ENCODE data around the gene FAM131A.

FAM131A gene

GRCh38 chr3:184353546-184353941, 16.1 kb downstream of the FAM131A start:
- Histone ChIP-seq H3K4me3 (no peak overlapping the region), H3K36me3 (peaks cover 81% of the 10 kb centered on the region), H3K27ac (no peak overlapping the region), H3K9me3 (no peaks in the 10 kb centered on the region), H3K9ac (no peak overlapping the region), H4K20me1 (no peaks in the 10 kb centered on the region), H3K4me2 (no peak overlapping the region), H3K4me1 (no peaks in the 10 kb centered on the region), H3K27me3 (no peaks in the 10 kb centered on the region)
- no peak for TF ChIP-seq Cebpa-rat (IDR thresholded peaks at IDR 0.05)

- H3K9ac ChIP-seq, result no peak overlapping the region
Observed at GRCh38 chr3:184354121-184354728, 16.8 kb downstream of the FAM131A start.

GRCh38 chr3:184354754-184355153, 17.4 kb downstream of the FAM131A start:
- Histone ChIP-seq H3K9ac (no peak overlapping the region), H3K4me3 (no peak overlapping the region), H3K27ac (no peak overlapping the region), H3K9me3 (no peaks in the 10 kb centered on the region), H3K36me3 (peaks cover 77% of the 10 kb centered on the region), H3K4me2 (no peak overlapping the region), H3K27me3 (no peaks in the 10 kb centered on the region), H4K20me1 (no peaks in the 10 kb centered on the region), H3K4me1 (no peaks in the 10 kb centered on the region)
- TF ChIP-seq Cebpa-rat (IDR thresholded peaks at IDR 0.05), result no peak

More at GRCh38 chr3:184354121-184354728, 16.8 kb downstream of the FAM131A start:
- Histone ChIP-seq H3K36me3 (peaks cover 82% of the 10 kb centered on the region), H3K4me1 (no peaks in the 10 kb centered on the region), H3K4me3 (no peak overlapping the region), H3K4me2 (no peak overlapping the region), H3K27ac (no peak overlapping the region), H3K27me3 (no peaks in the 10 kb centered on the region), H3K9me3 (no peaks in the 10 kb centered on the region), H4K20me1 (no peaks in the 10 kb centered on the region)
- TF ChIP-seq Cebpa-rat (IDR thresholded peaks at IDR 0.05), result no peak

DNA sequence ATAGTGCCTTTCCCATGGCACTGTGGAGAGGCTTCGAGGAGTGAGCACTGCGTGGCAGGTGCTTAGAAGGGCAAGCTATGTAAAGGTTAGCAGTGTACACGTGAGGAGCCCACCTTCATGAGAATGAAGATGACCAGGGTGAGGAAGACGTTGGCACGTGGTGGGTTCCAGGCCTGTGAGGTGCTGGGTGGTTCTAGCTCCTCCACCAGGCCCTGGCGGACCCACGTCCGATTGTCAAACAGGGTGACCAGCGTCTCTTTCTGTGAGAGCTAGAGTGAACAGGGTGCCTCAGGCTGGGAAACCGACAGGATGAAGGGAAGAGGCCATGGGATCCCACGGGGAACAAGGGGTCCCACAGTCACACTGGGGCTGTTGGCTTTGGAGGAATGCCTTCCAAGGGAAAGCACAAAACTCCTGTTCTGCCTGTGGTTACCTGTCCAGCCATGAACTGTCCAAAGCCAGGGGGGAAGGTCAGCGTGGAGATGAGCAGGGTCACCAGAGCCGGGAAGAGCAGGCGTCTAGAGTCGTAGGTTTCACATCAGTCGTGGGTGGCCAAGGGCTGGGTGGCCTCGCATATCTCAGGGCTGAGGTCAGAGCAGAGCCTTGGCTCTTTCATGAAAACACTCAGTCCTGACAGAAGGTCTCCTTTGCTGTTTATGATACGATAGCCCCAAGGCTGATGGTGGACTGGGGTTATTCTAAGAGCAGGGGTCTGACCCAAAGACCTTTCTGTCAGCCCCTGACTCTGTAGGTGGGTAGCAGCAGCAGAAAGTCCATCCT, 18.1 kb downstream of the FAM131A start:
- Histone ChIP-seq H3K36me3 (peaks cover 72% of the 10 kb centered on the region), H3K9me3 (no peaks in the 10 kb centered on the region), H3K4me3 (no peak overlapping the region), H3K27ac (no peak overlapping the region), H3K27me3 (no peaks in the 10 kb centered on the region), H3K4me2 (no peak overlapping the region), H4K20me1 (peaks cover 4% of the 10 kb centered on the region; the same call in 1 of the 2 replicates), H3K4me1 (peaks cover 6% of the 10 kb centered on the region), H3K9ac (no peak overlapping the region)
- TF ChIP-seq Cebpa-rat (IDR thresholded peaks at IDR 0.05), result no peak

DNA sequence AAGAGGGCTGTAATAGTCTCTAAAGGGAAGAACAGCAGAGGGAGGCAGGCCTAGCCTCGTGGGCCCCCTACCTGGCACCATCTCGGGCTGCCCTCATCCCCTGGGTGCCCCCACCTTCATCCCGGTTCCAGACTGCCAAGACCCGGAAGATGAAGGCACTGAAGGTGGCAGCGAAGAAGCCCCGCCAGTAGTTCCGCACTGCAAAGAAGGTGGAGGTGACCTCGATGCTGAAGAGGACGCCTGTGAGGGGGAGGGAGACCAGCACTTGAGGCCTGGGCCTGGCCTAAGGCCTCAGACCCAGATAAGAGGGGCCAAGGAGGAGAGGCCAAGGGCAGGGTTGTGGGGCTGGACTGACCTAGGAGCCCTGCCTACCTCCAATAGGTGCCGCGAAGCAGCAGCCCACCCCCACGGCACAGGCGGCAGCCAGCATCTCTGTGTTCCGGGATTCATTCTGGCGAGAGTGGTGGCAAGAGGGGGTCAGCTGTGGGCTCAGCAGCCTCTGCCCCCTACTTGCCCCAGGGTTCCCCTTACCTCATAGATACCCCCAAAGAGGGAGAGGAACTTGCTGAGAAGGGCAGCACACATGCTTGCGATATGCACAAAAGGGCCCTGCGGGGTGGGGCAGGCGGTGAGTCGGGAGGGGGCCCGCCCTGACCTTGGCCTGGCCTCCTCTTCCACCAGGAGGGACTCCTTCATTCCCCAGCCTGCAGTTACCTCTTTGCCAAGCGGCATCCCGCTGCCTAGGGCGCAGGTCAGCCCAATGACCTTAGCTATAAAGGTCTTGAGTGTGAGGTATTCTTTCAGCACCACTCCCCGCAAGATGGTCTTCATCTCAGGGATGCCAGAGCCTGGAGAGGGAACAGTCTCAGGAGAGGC, 20.1 kb downstream of the FAM131A start:
- H4K20me1 ChIP-seq, result peaks cover 5% of the 10 kb centered on the region; the same call in 1 of the 2 replicates
- no peak overlapping the region for H3K4me3 ChIP-seq
- TF ChIP-seq Cebpa-rat (IDR thresholded peaks at IDR 0.05), result no peak
- no peaks in the 10 kb centered on the region for H3K9me3 ChIP-seq
- no peak overlapping the region for H3K27ac ChIP-seq
- no peak overlapping the region for H3K4me2 ChIP-seq
- H3K27me3 ChIP-seq, result no peaks in the 10 kb centered on the region
- H3K36me3 ChIP-seq, result peaks cover 54% of the 10 kb centered on the region
- H3K4me1 ChIP-seq, result peaks cover 13% of the 10 kb centered on the region
- no peak overlapping the region for H3K9ac ChIP-seq

DNA sequence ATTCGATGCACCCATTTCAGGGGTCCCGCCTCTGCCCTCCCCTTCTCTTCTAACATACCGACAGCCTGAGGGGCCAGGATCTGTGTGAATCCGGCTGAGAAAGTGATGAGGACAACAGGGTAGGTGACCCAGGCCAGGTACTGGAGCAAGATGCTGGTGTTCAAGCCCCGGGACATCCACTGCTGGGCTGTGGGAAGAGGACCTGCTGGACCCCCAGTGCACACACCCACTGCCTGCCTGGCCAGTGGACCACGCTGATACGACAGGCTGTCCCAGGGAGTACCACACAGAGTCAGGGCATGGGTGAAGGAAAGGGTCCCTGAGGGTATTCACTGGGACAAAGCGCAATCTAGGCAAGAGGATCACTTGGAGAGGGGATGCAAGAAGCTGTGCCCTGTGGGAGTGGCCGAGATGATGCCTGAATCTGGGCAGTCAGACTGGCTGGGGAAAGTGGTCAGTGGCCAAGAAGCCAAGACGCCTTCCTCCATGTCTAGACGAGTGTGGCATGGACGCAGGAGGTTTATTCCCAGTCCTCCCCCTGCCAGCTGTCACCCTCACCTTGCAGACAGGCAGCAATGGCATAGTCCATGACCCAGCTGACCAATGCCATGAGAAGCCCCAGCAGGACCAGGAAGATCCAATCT, 20.8 kb downstream of the FAM131A start:
- peaks cover 47% of the 10 kb centered on the region for H3K36me3 ChIP-seq

GRCh38 chr3:184358921-184359350, 21.5 kb downstream of the FAM131A start:
- no peak for TF ChIP-seq Cebpa-rat (IDR thresholded peaks at IDR 0.05)
- Histone ChIP-seq H3K4me1 (peaks cover 15% of the 10 kb centered on the region), H3K27me3 (no peaks in the 10 kb centered on the region), H4K20me1 (peaks cover 5% of the 10 kb centered on the region; the same call in 1 of the 2 replicates), H3K36me3 (peaks cover 40% of the 10 kb centered on the region), H3K9ac (no peak overlapping the region), H3K4me3 (no peak overlapping the region), H3K27ac (no peak overlapping the region), H3K4me2 (no peak overlapping the region), H3K9me3 (no peaks in the 10 kb centered on the region)

More for the DNA sequence above, 20.8 kb downstream of the FAM131A start:
- Histone ChIP-seq H3K4me1 (peaks cover 13% of the 10 kb centered on the region), H3K4me3 (no peak overlapping the region), H3K27me3 (no peaks in the 10 kb centered on the region), H3K4me2 (no peak overlapping the region), H3K27ac (no peak overlapping the region), H3K9ac (no peak overlapping the region), H4K20me1 (peaks cover 5% of the 10 kb centered on the region; the same call in 1 of the 2 replicates), H3K9me3 (no peaks in the 10 kb centered on the region)
- TF ChIP-seq Cebpa-rat (IDR thresholded peaks at IDR 0.05), result no peak

DNA sequence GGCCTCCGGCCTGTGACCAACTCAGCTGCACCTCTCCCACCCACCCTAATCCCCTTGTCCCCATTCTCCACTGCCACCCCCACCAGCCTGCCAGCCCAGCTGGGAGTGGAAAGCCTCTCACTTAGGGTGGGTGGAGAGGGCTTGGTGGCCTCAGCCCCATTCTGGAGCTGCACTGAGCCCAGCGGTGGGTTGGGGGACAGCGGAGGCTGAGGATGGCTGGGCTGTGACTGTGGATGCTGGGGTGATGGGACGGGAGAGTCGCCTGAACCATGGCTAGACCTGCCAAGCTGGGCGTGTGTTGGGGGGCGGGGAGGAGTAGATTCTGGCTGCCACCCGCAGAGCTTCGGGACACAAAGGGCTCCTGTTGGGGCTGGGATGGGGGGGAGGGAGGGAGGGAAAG, 22.2 kb downstream of the FAM131A start:
- TF ChIP-seq Cebpa-rat (IDR thresholded peaks at IDR 0.05), result no peak
- Histone ChIP-seq H3K4me1 (peaks cover 22% of the 10 kb centered on the region), H3K9me3 (no peaks in the 10 kb centered on the region), H3K4me2 (no peak overlapping the region), H3K4me3 (no peak overlapping the region), H3K27me3 (no peaks in the 10 kb centered on the region), H4K20me1 (peaks cover 10% of the 10 kb centered on the region; the same call in 1 of the 2 replicates), H3K36me3 (peaks cover 40% of the 10 kb centered on the region), H3K9ac (no peak overlapping the region), H3K27ac (no peak overlapping the region)
